ENCODE results near the gene CFAP20DC.
"Not testable (repeated sequence)": the region's sequence is repeated elsewhere in the genome, so short reads cannot be mapped to it uniquely, and the experiment has no call there.

CFAP20DC gene

GRCh38 chr3:59023612-59024011 lies 26.2 kb downstream of the CFAP20DC start:
- in situ Hi-C loops (cut with MboI; ENCODE audit: low sequenced_read_pairs) = no loop called here

- in situ Hi-C loops (cut with MboI; ENCODE audit: low sequenced_read_pairs) = no loop called here
Observed at GRCh38 chr3:59017617-59017984, 32.2 kb downstream of the CFAP20DC start.

DNA sequence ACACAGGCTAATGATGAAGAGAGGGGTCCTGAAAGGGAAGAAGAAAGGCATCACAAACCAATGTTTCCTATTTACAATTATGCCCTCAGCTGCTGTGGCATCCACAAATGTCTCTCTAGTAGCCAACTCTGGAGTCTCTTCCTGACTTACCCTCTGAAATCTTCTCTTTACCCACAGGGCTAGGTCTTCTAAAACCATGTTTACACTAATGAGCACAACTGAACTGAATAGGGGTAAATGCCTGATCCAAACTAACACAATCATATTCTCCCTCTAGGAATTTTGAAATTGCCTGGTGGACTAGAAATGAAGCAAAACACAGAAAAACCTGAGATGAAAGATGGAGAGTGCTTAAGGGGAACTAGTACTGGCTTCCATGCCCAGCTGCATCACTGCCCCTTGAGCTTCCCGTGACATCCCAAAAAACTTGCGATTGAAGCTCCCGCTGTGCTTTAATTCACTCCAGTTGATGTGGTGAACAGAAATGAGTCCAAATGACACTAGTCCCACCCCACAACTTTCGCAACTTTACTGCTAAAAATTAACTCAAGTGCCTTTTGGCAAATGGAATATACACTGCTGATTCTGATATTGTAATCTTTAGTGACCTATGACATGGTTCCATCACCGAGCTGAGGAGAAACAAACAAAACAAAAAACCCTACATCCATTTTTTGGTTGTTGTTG lies 32.8 kb downstream of the CFAP20DC start:
- in situ Hi-C loops (cut with MboI; ENCODE audit: low sequenced_read_pairs) = no loop called here

DNA sequence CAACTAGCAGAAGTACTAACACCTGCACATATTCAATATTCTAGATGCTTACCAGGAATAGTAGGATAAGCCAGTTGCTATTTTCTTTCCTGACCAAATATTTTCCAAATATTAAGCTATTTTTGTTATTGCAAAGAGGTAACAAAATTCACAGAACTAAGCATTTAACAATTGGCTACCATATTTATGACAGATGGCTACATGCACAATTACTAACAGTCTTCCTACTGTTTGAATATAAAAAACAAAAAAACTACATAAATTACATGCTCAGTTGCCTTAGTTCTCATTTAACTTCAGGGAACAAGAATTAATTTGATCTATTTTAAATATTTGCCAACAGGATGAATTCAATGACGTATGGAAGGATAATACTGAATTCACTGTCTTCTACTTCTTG lies 36.2 kb downstream of the CFAP20DC start:
- in situ Hi-C loops (cut with MboI; ENCODE audit: low sequenced_read_pairs) = no loop called here

DNA sequence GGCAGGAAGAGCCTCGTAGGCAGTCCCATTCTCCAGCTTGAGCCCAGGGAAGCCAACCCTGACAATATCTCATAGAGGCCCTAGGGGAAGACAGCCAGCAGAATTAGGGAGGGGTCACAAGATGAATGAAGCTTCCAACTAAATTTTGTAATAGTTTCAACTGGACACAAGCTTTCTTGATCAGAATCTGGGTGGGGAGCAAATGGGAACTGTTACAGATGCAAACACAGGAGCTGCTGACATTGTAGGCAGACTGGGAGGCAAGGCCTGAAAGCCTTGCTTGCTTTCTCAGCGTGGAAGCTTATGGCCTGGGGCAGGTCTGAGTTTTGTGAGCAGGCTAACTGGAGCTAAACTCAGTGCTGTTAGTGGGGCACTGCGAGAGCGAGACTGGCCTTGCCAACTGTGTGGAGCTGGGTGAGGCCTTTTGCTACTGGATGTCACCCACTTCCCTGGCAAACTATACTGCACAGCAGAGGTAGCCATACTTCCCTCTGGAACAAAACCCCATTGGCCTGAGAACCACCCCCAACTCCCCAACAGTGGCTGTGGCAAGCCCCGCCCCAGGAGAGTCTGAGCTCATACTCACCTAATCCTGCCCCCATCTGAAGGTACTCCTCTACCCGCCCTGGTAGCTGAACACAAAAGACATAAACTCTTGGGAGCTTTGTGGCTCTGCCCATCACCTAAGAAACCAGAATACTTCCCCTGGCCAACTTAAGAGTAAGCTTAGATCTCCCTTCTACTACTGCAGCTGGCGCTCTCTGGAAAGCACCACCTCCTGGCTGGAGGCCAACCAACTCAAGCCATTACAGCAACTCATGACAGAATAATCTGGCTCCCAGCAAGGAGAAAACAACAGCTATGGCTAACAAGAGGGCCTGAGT lies 42.9 kb downstream of the CFAP20DC start:
- in situ Hi-C loops (cut with MboI; ENCODE audit: low sequenced_read_pairs) = no loop called here

- in situ Hi-C loops (cut with MboI; ENCODE audit: low sequenced_read_pairs) = no loop called here
Observed at GRCh38 chr3:59001675-59002074, 48.1 kb downstream of the CFAP20DC start.

DNA sequence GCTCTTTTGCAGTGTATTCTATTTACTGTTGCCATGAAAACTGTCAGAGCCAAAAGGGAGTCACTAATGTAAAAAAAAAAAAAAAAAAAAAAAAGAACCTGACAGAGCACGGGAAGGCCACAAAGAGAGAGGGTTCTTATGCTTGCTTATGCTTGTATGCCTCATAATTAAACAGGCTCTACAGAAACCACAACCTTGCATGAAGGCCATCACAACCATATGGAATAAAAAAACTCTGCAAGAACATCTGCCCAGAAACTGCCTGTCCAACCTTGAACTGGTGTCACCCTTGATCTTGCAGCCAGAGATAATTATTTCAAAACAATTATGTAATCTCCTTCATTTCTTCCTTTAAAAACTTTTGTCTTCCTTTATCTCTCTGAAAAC lies 50.1 kb downstream of the CFAP20DC start:
- in situ Hi-C loops (cut with MboI; ENCODE audit: low sequenced_read_pairs) = no loop called here

DNA sequence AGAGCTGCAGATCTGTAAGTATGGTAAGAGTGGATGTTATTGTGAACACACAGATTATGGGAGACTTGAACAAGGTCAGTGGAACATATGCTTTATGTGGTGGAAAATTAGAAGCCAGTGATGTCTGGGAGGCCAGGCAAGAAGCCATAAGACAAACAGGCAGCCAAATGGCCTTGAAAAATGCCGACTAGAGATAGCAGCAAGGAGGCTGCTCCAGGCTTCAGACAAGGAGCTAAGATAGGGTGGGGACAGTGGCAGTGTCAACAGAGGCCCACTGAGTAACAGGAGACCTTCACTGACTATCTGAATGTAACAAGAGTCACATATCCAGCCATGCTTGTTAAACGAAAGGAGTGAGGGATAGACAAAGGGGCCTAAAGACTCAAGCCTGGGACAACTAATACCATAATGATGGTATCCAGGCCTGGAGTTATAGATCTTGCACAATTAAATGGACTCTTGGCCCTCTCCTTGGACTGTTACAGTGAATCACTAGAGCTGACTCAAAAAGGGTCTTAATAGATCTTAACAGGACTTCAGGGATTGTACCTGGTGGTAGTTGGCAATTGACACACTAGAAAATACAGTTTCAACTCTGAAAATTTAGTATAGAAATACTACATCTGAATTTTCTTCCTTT lies 50.6 kb downstream of the CFAP20DC start:
- in situ Hi-C loops (cut with MboI; ENCODE audit: low sequenced_read_pairs) = no loop called here

- in situ Hi-C loops (cut with MboI; ENCODE audit: low sequenced_read_pairs) = no loop called here
Observed at GRCh38 chr3:58998476-58999117, 51.2 kb downstream of the CFAP20DC start.

DNA sequence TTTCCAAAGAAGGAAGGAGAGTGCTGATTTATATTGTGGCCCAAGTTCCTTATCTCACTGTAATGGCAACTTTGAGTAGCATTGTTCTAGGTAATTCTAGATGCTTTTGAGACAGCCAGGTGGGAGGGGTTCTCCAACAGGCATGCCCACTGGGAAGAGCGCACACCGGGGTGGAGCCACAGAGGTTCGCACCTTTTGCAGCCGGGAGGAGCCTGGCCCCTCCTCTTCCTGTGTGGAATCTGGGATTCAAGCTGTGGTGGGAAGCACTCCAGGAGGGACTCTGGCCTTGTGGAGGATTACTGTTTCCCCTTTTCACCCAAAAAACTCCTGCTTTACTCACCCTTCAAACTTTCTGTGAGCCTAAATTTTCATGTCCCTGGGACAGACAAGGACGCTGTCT lies 53.1 kb downstream of the CFAP20DC start:
- in situ Hi-C loops (cut with MboI; ENCODE audit: low sequenced_read_pairs) = no loop called here

DNA sequence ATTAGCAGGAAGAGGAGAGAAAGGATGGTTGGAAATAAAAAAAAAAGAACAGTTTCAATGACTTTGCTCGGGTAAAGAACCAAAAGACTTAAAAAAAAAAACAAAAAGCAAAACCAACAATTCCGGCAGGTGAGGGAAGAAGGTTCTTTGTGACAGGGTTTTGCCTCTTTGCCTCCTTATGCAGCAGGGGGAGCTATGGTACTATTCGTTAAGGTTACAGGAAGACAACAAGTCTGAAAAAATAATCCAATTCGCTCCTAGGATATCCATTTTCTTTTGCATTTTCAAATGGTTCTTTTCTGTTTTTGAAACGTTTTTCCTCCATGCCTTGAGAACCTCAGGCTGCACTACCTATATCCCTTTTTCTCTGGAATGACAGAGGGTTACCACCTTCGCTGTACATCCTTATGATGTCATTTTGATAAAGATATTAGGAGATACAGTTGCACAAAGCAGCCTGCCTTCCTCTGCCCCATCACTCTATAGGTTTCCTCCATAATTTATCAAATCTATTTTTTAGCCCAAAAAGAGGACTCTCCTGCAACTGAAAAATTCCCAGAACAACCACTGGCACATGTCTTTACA lies 55.0 kb downstream of the CFAP20DC start:
- in situ Hi-C loops (cut with MboI; ENCODE audit: low sequenced_read_pairs) = no loop called here

DNA sequence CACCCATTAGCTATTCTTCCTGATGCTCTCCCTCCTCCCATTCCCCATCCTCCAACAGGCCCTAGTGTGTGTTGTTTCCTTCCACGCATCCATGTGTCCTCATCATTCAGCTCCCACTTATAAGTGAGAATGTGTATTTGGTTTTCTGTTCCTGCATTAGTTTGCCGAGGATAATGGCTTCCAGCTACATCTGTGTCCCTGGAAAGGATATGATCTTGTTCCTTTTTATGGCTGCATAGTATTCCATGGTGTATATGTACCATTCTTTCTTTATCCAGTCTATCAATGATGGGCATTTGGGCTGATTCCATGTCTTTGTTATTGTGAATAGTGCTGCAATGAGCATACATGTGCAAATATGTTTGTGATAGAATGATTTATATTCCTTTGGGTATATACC lies 56.3 kb downstream of the CFAP20DC start:
- in situ Hi-C loops (cut with MboI; ENCODE audit: low sequenced_read_pairs) = no loop called here

GRCh38 chr3:58991623-58992022 lies 58.2 kb downstream of the CFAP20DC start:
- in situ Hi-C loops (cut with MboI; ENCODE audit: low sequenced_read_pairs) = no loop called here

DNA sequence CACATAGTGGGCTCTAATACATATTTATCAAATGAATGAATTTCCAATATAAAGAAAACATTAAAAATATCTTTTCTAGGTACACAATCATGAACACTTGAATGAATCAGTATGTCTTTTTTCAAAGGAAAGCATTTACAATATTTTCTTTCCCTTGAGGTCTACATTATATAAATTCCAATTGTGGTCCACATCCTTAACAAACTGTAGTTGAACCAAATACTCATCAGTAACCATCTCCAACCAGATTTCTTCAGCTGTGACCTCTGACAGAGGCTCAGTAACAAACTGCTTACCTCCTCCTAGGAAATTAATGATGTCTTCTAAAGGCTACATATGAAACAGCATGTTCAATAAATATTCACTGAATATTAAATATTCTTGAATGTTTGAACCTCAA lies 58.8 kb downstream of the CFAP20DC start:
- in situ Hi-C loops (cut with MboI; ENCODE audit: low sequenced_read_pairs) = no loop called here

GRCh38 chr3:58989955-58990354 lies 59.9 kb downstream of the CFAP20DC start:
- in situ Hi-C loops (cut with MboI; ENCODE audit: low sequenced_read_pairs) = no loop called here

DNA sequence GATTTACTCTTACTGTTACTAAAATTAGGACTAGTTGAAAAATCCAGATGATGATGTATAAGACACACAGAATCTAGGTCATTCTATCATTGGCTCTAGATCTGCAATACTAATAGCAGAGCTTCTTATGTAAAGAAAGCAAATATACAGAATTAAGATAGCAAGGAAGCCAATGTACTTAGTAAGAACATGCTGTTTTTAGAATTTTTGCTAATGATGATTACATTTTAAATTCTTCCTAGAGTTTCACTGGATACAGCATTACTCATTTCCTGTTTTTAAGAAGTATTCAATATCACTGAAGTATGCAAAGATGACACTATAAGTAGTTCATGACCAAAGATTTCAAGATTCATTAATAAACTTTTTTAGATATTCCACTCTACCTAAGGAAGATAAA lies 60.7 kb downstream of the CFAP20DC start:
- in situ Hi-C loops (cut with MboI; ENCODE audit: low sequenced_read_pairs) = no loop called here

DNA sequence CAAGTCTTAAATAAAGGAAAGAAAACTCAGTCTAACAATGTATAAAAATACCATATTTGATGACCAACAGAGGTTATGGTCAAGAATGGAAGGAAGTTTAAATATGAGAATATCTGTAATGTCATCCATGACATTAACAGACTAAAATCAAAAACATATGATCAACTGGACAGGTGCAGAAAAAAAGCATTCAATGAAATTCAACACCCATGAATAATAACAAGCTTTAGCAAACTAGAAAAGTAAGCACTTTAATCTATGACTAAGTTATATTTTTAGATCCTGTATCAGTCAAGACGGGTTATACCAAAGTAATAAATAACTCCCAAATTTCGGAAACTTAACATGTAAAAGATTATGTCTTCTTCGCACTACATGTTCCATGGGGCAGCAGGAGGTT lies 61.8 kb downstream of the CFAP20DC start:
- in situ Hi-C loops (cut with MboI; ENCODE audit: low sequenced_read_pairs) = no loop called here

DNA sequence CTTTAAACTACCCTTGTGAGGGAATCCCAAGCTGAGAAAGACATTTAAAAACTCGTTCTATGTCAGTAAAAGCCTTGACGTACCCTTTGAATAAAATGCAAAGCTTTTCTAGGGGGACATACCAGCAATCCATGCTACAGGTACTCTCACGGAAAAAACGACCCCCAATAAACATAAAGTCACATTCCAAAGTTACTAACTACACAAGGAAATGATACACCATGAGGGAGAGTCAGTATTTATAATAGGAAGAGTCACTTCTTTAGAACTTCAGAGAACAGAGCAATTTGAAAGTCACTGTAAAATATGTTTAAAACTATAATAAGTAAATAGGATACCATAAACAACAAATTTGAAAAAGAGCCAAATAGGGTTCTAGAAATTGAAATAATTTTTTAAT lies 63.2 kb downstream of the CFAP20DC start:
- in situ Hi-C loops (cut with MboI; ENCODE audit: low sequenced_read_pairs) = no loop called here

- in situ Hi-C loops (cut with MboI; ENCODE audit: low sequenced_read_pairs) = no loop called here
Observed at GRCh38 chr3:58979840-58980239, 70.0 kb downstream of the CFAP20DC start.

GRCh38 chr3:58973796-58974195 lies 76.0 kb downstream of the CFAP20DC start:
- in situ Hi-C loops (cut with MboI; ENCODE audit: low sequenced_read_pairs) = no loop called here

DNA sequence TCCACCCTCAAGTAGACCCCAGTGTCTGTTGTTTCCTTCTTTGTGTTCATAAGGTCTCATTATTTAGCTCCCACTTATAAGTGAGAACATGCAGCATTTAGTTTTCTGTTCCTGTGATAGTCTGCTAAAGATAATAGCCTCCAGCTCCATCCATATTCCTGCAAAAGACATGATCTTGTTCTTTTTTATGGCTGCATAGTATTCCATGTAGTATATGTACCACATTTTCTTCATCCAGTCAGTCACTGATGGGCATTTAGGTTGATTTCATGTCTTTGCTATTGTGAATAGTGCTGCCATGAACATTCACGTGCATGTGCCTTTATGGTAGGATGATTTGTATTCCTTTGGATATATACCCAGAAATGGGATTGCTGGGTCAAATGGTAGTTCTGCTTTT lies 82.0 kb downstream of the CFAP20DC start:
- in situ Hi-C loops (cut with MboI; ENCODE audit: low sequenced_read_pairs) = not testable (repeated sequence)

All from HL-60/S4 treated with retinoic acid at 250 ng/mL for 4 days and 3 days (cell line).